GM19438 (cell line): ENCODE data around the gene PSMD5.

Experiments
- ATAC-seq: cut with Tn5 transposase; IDR thresholded peaks from one replicate; pipeline ENCODE4 v1.9.1; 2021; ENCODE audit warnings: low read depth; ENCODE audit not compliant: unreplicated experiment

The PSMD5 gene

GRCh38 chr9:120857481-120857880, 14.8 kb upstream of the PSMD5 start:
- no peak for ATAC-seq

- no peak for ATAC-seq
These were observed 14.0 kb upstream of the PSMD5 start for GRCh38 chr9:120856700-120857099.

- no peak for ATAC-seq
These were observed 13.3 kb upstream of the PSMD5 start for GRCh38 chr9:120855827-120856670.

- ATAC-seq: no peak
These were observed 12.0 kb upstream of the PSMD5 start for GRCh38 chr9:120854596-120855327.

- no peak for ATAC-seq
These were observed 10.5 kb upstream of the PSMD5 start for GRCh38 chr9:120853198-120853597.

GRCh38 chr9:120852240-120853010, 9.7 kb upstream of the PSMD5 start:
- ATAC-seq: no peak

GRCh38 chr9:120851449-120851848, 8.7 kb upstream of the PSMD5 start:
- no peak for ATAC-seq

GRCh38 chr9:120850315-120850714, 7.6 kb upstream of the PSMD5 start:
- ATAC-seq: no peak

- ATAC-seq: no peak
These were observed 4.2 kb upstream of the PSMD5 start for GRCh38 chr9:120846906-120847305.

GRCh38 chr9:120846251-120846889, 3.6 kb upstream of the PSMD5 start:
- ATAC-seq: no peak

GRCh38 chr9:120845255-120845654, 2.5 kb upstream of the PSMD5 start:
- ATAC-seq: no peak

- ATAC-seq: peak; percentile 9
These were observed 615 bp downstream of the PSMD5 start for GRCh38 chr9:120841930-120842684.

GRCh38 chr9:120839146-120839545, 3.6 kb downstream of the PSMD5 start:
- no peak for ATAC-seq

GRCh38 chr9:120837921-120838320, 4.8 kb downstream of the PSMD5 start:
- no peak for ATAC-seq

- no peak for ATAC-seq
These were observed 9.4 kb downstream of the PSMD5 start for GRCh38 chr9:120833325-120833724.

GRCh38 chr9:120832807-120833206, 9.9 kb downstream of the PSMD5 start:
- no peak for ATAC-seq

GRCh38 chr9:120830865-120831264, 11.9 kb downstream of the PSMD5 start:
- ATAC-seq: no peak

- ATAC-seq: no peak
These were observed 12.6 kb downstream of the PSMD5 start for GRCh38 chr9:120830151-120830550.

GRCh38 chr9:120829650-120830049, 13.1 kb downstream of the PSMD5 start:
- ATAC-seq: no peak

- ATAC-seq: no peak
These were observed 22.6 kb downstream of the PSMD5 start for GRCh38 chr9:120820095-120820494.
